SK-N-MC (cell line): Measurements from ENCODE around the gene TBC1D25.
"Not testable (repeated sequence)": the region's sequence is repeated elsewhere in the genome, so short reads cannot be mapped to it uniquely, and the experiment has no call there.

Experiments used
- EZH2 ChIP-seq: fragments of 200-600 bp; sonication (generic); IDR thresholded peaks from one replicate; pipeline ENCODE4 v1.6.1; 2017; ENCODE audit warnings: antibody characterized with exemption
- POLR2AphosphoS5 ChIP-seq: IDR thresholded peaks from 2 replicates; pipeline ENCODE4 v1.6.1; 2012; ENCODE audit warnings: mild to moderate bottlenecking, low read depth, low read length, borderline replicate concordance

DNA sequence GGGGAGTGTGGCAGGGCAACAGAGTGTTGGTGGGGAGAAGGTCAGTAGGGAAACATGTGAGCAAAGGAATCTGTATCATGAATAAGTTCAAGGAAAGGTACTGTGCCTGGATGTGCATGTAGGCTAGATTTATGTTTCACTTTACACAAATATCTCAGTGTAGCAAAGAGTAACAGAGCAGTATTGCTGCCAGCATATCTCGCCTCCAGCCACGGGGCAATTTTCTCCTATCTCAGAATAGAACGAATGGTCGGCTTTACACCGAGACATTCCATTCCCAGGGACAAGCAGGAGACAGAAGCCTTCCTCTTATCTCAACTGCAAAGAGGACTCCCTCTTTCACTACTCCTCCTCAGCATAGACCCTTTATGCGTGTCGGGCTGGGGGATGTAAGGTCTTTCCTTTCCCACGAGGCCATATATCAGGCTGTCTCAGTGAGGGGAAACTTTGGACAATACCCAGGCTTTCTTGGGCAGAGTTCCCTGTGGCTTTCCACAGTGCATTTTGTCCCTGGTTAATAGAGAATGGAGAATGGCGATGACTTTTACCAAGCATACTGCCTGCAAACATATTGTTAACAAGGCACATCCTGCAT, 16.3 kb downstream of the TBC1D25 start:
- not testable (repeated sequence) for TF ChIP-seq EZH2, POLR2AphosphoS5
